ENCODE measurements around the gene SYS1. TPM values are rescaled to one million over a fixed set of nuclear protein-coding genes. Genes with fewer than 3 reads are reported as not detected.
"Not testable (repeated sequence)": the region's sequence is repeated elsewhere in the genome, so short reads cannot be mapped to it uniquely, and the experiment has no call there.

Gene SYS1
- polyA plus RNA-seq, 1 of the 3 experiments (the other 2 are of a cell fraction), result 26.5 TPM

DNA sequence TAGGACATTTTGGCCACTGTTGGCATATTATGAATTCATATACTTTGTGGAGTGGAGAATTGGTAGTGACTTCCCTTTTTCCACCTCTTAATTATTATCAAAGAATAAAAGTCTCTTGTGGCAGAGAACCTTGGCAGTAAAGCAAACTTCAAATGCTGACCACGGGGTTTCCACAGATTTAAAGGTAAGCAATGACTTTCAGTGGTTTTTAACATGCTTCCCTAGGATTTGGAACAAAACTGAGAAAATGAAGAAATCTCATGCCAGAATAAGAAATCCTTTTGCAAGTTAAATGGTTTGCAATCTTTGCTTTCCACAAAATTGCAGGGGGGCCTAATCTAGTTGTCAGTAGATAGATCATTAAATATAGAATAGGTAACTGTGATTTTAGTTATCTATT lies 12.7 kb upstream of the SYS1 start (continued):
- TF ChIP-seq, protein P1, sequence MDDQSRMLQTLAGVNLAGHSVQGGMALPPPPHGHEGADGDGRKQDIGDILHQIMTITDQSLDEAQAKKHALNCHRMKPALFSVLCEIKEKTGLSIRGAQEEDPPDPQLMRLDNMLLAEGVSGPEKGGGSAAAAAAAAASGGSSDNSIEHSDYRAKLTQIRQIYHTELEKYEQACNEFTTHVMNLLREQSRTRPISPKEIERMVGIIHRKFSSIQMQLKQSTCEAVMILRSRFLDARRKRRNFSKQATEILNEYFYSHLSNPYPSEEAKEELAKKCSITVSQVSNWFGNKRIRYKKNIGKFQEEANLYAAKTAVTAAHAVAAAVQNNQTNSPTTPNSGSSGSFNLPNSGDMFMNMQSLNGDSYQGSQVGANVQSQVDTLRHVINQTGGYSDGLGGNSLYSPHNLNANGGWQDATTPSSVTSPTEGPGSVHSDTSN (IDR thresholded peaks at IDR 0.05), result no peak
- no peak for TF ChIP-seq CHD2 (IDR thresholded peaks at IDR 0.05; ENCODE audit: low read length, partially characterized antibody)
- no peak for TF ChIP-seq SMC3 (IDR thresholded peaks at IDR 0.05; ENCODE audit: low read depth, low read length)

DNA sequence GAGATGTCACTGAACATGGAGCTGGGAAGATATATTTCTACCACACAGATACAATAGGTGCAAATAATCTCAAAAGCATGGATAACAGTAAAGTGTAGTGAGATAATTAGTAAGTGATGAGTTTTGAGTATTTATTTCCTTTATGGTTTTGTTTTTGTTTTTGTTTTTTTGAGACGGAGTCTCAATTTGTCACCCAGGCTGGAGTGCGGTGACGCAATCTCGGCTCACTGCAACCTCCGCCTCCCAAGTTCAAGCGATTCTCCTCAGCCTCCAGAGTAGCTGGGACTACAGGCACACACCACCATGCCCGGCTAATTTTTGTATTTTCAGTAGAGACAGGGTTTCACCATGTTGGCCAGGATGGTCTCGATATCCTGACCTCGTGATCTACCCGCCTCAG lies 12.2 kb upstream of the SYS1 start:
- H3K9me2 ChIP-seq; H3K4me2 ChIP-seq; H3K4me3 ChIP-seq (ENCODE audit: low read depth in 2 of 2, low read length in 1 of 2); H2AFZ ChIP-seq (ENCODE audit: low read depth); H4K20me1 ChIP-seq (ENCODE audit: insufficient read depth); H3K27ac ChIP-seq (ENCODE audit: low read depth in 2 of 2, low read length in 1 of 2); DNase-seq; H3K36me3 ChIP-seq (replicated peaks in 1 of 2; ENCODE audit: control insufficient read depth in 1 of 2, insufficient read depth in 2 of 2, low read length in 1 of 2); H3K9me3 ChIP-seq; POLR2A ChIA-PET; H3K27me3 ChIP-seq (ENCODE audit: insufficient read depth); H3K9ac ChIP-seq: not testable (repeated sequence)
- WGBS (ENCODE audit: low lambda C conversion rate), result 97% methylated on average over 10 of the region's 10 CpGs
- Histone ChIP-seq H3K79me2 (ENCODE audit: insufficient read depth) (peaks cover 24% of the 10 kb centered on the region), H3K4me1 (ENCODE audit: control insufficient read depth in 1 of 2, insufficient read depth in 2 of 2, low read depth in 1 of 2, low read length in 1 of 2) (peaks cover 19% of the 10 kb centered on the region in 2 experiments), H3F3A (replicated peaks; ENCODE audit: insufficient read depth) (peaks cover 19% of the 10 kb centered on the region)
- CTCF ChIA-PET, result interaction anchor here (0.8 to 4.7 kb wide), 2 partner anchors 12 to 86 kb away, joined by 3 to 18 read pairs; partner anchors contain the start of gene SYS1

DNA sequence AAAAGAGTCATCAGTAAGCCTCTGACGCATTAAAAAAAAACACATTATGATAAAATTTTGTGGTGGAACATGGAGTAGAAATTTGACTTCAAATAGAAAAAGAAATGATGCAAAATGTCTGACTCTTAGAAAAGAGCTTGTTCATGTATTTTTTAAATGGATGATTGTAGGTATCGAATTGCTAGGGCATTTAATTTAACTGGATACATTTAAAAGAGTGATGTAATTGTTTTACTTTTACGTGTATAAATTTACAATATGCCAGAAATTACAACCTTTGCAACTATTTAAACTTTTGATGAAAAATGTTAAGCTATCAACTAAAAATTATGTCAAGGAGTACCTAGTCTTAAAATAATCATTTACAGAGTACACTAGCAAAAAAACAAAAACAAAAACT lies 10.2 kb upstream of the SYS1 start:
- no peaks in the 10 kb centered on the region for H4K20me1 ChIP-seq (ENCODE audit: insufficient read depth)
- no peaks in the 10 kb centered on the region for H3K36me3 ChIP-seq (replicated peaks in 1 of 2; ENCODE audit: control insufficient read depth in 1 of 2, insufficient read depth in 2 of 2, low read length in 1 of 2)
- H3K79me2 ChIP-seq (ENCODE audit: insufficient read depth), result peaks cover 4% of the 10 kb centered on the region
- H3K9me3 ChIP-seq, result no peaks in the 10 kb centered on the region
- no peak overlapping the region for H3K4me3 ChIP-seq (ENCODE audit: low read depth in 2 of 2, low read length in 1 of 2)
- H2AFZ ChIP-seq (ENCODE audit: low read depth), result no peak overlapping the region
- 82% methylated on average over 3 of the region's 3 CpGs for WGBS (ENCODE audit: low lambda C conversion rate)
- ChIA-PET CTCF (interaction anchor here (0.7 to 4.7 kb wide), 7 partner anchors 10 to 418 kb away, joined by 3 to 18 read pairs (median 4); partner anchors contain the start of gene SYS1), POLR2A (no interaction called here)
- peaks cover 19% of the 10 kb centered on the region for H3F3A ChIP-seq (replicated peaks; ENCODE audit: insufficient read depth)
- H3K4me1 ChIP-seq (ENCODE audit: control insufficient read depth in 1 of 2, insufficient read depth in 2 of 2, low read depth in 1 of 2, low read length in 1 of 2), result peaks cover 3 to 6% of the 10 kb centered on the region in 2 experiments; a peak in 2 of 4 replicates
- no peak overlapping the region for H3K4me2 ChIP-seq
- no peak overlapping the region for H3K27ac ChIP-seq (ENCODE audit: low read depth in 2 of 2, low read length in 1 of 2)
- no peak for DNase-seq
- H3K9me2 ChIP-seq, result no peaks in the 10 kb centered on the region
- H3K27me3 ChIP-seq (ENCODE audit: insufficient read depth), result no peaks in the 10 kb centered on the region
- no peak overlapping the region for H3K9ac ChIP-seq
- no peak for TF ChIP-seq GABPA (IDR thresholded peaks at IDR 0.05; ENCODE audit: low read depth)
- TF ChIP-seq, protein P2, sequence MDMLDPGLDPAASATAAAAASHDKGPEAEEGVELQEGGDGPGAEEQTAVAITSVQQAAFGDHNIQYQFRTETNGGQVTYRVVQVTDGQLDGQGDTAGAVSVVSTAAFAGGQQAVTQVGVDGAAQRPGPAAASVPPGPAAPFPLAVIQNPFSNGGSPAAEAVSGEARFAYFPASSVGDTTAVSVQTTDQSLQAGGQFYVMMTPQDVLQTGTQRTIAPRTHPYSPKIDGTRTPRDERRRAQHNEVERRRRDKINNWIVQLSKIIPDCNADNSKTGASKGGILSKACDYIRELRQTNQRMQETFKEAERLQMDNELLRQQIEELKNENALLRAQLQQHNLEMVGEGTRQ (IDR thresholded peaks at IDR 0.05; ENCODE audit: borderline replicate concordance, low read depth, low read length), result no peak
- no peak for TF ChIP-seq EP300 (IDR thresholded peaks at IDR 0.05; ENCODE audit: borderline replicate concordance in 1 of 2, low read depth in 1 of 2, low read length in 1 of 2)
- TF ChIP-seq MXI1 (IDR thresholded peaks at IDR 0.05; ENCODE audit: low read depth, low read length), result no peak
- TF ChIP-seq, protein P3, sequence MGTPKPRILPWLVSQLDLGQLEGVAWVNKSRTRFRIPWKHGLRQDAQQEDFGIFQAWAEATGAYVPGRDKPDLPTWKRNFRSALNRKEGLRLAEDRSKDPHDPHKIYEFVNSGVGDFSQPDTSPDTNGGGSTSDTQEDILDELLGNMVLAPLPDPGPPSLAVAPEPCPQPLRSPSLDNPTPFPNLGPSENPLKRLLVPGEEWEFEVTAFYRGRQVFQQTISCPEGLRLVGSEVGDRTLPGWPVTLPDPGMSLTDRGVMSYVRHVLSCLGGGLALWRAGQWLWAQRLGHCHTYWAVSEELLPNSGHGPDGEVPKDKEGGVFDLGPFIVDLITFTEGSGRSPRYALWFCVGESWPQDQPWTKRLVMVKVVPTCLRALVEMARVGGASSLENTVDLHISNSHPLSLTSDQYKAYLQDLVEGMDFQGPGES (IDR thresholded peaks at IDR 0.05; ENCODE audit: low read depth, low read length), result no peak
- TF ChIP-seq FOXM1 (IDR thresholded peaks at IDR 0.05; ENCODE audit: low read depth), result no peak
- TF ChIP-seq, protein P4, sequence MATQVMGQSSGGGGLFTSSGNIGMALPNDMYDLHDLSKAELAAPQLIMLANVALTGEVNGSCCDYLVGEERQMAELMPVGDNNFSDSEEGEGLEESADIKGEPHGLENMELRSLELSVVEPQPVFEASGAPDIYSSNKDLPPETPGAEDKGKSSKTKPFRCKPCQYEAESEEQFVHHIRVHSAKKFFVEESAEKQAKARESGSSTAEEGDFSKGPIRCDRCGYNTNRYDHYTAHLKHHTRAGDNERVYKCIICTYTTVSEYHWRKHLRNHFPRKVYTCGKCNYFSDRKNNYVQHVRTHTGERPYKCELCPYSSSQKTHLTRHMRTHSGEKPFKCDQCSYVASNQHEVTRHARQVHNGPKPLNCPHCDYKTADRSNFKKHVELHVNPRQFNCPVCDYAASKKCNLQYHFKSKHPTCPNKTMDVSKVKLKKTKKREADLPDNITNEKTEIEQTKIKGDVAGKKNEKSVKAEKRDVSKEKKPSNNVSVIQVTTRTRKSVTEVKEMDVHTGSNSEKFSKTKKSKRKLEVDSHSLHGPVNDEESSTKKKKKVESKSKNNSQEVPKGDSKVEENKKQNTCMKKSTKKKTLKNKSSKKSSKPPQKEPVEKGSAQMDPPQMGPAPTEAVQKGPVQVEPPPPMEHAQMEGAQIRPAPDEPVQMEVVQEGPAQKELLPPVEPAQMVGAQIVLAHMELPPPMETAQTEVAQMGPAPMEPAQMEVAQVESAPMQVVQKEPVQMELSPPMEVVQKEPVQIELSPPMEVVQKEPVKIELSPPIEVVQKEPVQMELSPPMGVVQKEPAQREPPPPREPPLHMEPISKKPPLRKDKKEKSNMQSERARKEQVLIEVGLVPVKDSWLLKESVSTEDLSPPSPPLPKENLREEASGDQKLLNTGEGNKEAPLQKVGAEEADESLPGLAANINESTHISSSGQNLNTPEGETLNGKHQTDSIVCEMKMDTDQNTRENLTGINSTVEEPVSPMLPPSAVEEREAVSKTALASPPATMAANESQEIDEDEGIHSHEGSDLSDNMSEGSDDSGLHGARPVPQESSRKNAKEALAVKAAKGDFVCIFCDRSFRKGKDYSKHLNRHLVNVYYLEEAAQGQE (IDR thresholded peaks at IDR 0.05; ENCODE audit: low read depth, low read length), result no peak
- TF ChIP-seq RAD21 (IDR thresholded peaks at IDR 0.05; ENCODE audit: low read length), result no peak
- TF ChIP-seq, protein P5, sequence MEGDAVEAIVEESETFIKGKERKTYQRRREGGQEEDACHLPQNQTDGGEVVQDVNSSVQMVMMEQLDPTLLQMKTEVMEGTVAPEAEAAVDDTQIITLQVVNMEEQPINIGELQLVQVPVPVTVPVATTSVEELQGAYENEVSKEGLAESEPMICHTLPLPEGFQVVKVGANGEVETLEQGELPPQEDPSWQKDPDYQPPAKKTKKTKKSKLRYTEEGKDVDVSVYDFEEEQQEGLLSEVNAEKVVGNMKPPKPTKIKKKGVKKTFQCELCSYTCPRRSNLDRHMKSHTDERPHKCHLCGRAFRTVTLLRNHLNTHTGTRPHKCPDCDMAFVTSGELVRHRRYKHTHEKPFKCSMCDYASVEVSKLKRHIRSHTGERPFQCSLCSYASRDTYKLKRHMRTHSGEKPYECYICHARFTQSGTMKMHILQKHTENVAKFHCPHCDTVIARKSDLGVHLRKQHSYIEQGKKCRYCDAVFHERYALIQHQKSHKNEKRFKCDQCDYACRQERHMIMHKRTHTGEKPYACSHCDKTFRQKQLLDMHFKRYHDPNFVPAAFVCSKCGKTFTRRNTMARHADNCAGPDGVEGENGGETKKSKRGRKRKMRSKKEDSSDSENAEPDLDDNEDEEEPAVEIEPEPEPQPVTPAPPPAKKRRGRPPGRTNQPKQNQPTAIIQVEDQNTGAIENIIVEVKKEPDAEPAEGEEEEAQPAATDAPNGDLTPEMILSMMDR (IDR thresholded peaks at IDR 0.05), result no peak
- no peak for TF ChIP-seq FOSL2 (IDR thresholded peaks at IDR 0.05; ENCODE audit: borderline replicate concordance, low read depth)
- no peak for TF ChIP-seq JUND (IDR thresholded peaks at IDR 0.05)
- no peak for TF ChIP-seq SMC3 (IDR thresholded peaks at IDR 0.05; ENCODE audit: low read depth, low read length)
- TF ChIP-seq, protein P1 (IDR thresholded peaks at IDR 0.05), result no peak
- TF ChIP-seq TEAD4 (IDR thresholded peaks at IDR 0.05; ENCODE audit: borderline replicate concordance, insufficient read depth), result no peak
